HG02973 (cell line): ENCODE measurements around the gene TRPV3.
"Not testable (repeated sequence)": the region's sequence is repeated elsewhere in the genome, so short reads cannot be mapped to it uniquely, and the experiment has no call there.

ENCODE experiments used
- ATAC-seq: cut with Tn5 transposase; IDR thresholded peaks from one replicate; pipeline ENCODE4 v1.9.1; 2021; ENCODE audit warnings: moderate library complexity; ENCODE audit not compliant: unreplicated experiment

Gene TRPV3

GRCh38 chr17:3574231-3574630 lies 16.6 kb upstream of the TRPV3 start:
- ATAC-seq: no peak

DNA sequence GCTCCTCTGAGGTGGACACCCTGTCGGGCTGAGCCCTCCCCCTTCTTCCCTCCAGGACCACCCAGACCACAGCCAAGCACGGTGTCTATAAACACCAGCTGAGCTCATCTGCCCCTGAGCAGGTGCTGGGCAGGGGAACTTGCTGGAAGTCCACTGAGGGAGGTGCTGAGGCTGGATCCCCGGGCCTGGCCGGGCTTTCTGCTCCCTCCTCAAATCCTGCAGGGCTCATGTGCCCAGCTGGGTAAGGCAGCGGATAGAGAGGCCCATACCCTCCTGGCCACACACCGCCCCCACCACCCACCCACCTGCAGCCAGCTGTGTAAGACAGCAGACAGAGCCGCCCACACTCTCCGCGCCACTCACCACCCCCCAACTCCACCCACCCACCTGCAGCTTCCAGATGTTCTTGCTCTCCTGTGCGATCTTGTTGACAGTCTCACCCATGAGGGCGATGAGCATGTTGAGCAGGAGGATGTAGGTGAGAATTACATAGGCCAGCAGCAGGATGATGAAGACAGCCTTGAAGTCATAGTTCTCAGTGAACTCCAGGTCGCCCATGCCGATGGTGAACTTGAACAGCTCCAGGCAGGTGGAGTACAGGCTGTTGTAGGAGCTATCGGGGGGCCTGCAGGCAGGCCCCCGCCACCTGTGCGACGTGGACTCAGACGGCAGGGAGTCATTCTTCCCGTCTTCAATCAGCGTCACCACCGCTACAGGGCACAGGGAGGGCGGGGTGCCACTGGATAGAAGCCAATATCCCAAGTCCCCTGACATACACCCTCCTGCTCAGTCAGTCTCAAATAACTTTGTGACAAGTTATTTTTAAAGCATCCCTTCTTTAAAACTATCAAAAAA lies 15.9 kb upstream of the TRPV3 start:
- no peak for ATAC-seq

GRCh38 chr17:3572231-3572630 lies 14.6 kb upstream of the TRPV3 start:
- ATAC-seq: no peak

GRCh38 chr17:3571043-3571900 lies 13.7 kb upstream of the TRPV3 start:
- ATAC-seq: no peak

DNA sequence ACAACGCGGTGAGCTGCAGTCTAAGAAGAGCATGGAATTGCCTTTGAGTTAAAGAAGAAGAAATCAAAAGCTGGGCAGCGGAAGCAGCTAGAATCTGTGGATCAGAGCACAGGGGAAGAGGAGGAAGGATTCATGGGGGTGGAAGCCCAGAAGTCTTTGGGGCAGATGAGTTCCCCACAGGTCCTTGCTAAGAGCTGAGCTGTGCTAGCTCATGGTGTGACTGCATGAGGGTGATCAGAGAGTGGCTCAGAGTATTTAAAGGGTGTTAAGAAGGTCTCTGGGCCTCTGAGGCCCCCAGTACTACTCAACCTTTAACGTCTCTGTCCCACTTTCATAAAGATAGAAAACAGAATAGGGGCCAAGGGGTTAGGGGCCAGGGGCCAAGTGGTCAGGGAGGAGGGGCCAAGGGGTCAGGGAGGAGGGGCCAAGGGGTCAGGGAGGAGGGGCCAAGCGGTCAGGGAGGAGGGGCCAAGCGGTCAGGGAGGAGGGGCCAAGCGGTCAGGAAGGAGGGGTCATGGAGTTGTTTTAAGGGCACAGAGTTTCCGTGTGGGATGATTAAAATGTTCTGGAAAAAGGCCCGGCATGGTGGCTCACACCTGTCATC lies 12.0 kb upstream of the TRPV3 start:
- no peak for ATAC-seq

DNA sequence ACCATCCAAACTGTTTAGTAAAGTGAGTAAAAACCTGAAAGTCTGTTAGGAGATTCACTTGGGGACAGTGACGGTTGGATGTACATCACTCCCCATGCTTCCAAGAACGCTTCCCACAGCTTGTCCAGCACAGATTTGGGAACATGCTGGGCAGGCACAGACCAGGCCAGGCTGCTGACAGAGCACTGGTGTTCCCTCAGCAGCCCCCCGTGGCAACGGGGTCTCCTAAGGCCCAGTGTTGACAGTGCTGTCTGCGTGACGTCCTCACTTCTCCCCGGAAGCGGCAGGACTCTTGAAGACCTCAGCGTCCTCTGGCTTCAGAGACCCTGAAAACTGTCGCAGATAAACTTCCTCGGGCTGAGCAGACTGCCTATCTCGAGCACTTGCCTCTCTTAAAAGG lies 8.9 kb upstream of the TRPV3 start:
- no peak for ATAC-seq

- ATAC-seq: no peak
Observed at GRCh38 chr17:3565143-3565542, 7.5 kb upstream of the TRPV3 start.

DNA sequence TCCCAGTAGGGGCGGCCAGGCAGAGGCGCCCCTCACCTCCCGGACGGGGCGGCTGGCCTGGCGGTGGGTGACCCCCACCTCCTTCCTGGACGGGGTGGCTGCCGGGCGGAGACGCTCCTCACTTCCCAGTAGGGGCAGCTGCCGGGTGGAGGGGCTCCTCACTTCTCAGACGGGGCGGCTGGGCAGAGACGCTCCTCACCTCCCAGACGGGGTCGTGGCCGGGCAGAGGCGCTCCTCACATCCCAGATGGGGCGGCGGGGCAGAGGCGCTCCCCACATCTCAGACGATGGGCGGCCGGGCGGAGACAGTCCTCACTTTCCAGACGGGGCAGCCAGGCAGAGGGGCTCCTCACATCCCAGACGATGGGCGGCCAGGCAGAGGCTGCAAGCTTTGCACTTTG lies 6.6 kb upstream of the TRPV3 start:
- ATAC-seq: not testable (repeated sequence)

GRCh38 chr17:3559270-3559645 lies 1.6 kb upstream of the TRPV3 start:
- ATAC-seq: no peak

DNA sequence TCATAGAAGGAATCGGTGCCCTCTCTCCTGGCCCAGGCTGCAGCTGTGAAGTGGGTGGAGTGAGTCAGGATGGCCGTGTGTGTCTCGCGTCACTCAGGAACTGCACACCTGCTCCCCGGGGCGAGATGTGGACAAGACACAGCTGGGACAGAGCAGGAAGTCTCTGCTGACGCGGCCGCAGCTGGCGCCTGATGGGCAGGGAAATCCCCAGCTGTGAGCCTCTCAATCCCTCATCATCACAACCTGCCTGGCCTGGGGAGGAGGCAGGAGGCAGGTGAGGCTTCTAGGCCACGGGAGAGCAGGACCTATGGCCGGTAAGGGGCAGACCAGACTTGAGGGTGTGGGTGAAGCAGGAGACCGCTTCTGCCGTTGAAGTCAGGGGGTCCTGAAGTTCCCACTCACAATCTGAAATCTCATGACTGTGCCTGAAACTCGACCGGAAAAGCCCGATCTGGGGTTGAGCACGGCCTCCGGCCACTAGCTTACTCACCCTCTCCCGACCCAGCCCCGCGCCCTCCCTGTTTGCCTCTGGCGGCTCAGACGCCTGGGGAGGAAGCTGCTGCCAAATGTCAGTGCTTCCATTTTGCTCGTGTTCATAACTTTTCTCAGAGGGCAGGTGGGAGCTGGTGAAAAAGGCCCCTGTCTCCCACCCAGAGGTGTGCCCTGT lies 1.1 kb upstream of the TRPV3 start:
- ATAC-seq: peak; percentile 74

- ATAC-seq: no peak
Observed at GRCh38 chr17:3556916-3557767, 470 bp downstream of the TRPV3 start.

- ATAC-seq: no peak
Observed at GRCh38 chr17:3556239-3556915, 1.2 kb downstream of the TRPV3 start.

GRCh38 chr17:3555189-3555796 lies 2.3 kb downstream of the TRPV3 start:
- no peak for ATAC-seq

- no peak for ATAC-seq
Observed at GRCh38 chr17:3554440-3554839, 3.2 kb downstream of the TRPV3 start.

GRCh38 chr17:3553419-3554401 lies 3.9 kb downstream of the TRPV3 start:
- ATAC-seq: no peak

DNA sequence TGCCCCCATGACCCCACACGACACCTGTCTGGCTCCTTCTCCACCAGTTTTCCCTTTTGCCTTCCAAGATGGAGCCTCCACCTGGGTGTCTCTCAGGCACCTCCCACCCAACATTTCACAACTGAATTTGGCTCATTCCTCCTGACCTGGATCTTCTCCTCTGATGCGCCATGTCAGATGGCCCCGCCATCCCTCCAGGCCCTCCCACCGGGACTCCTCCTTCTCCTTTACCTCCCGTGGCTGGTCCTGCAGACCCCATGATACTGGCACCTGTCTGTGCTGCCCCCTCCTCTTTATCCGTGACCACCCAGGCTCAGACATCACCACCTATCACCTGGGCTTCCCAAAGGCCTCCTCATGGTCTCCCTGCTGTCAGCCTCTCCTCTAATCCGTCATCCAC lies 4.7 kb downstream of the TRPV3 start:
- no peak for ATAC-seq

DNA sequence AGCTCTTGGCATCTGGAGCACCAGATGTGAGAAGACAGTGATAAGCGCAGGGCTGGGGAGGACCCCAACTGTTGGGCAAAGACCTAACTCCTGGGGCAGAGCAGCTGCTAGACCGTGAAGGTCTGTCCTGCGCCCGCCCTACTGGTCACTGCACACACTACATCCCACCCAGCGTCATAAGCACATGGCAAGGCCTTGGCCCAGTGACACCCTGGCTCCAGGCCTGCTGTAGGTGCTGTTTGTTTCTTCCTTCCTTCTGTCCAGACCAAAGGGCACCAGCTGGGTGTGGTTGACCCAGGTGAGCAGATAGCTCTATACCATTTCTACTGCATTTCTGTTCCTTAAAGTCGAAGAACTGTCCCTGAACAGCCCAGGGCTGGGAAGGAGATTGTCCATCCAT lies 6.4 kb downstream of the TRPV3 start:
- no peak for ATAC-seq

DNA sequence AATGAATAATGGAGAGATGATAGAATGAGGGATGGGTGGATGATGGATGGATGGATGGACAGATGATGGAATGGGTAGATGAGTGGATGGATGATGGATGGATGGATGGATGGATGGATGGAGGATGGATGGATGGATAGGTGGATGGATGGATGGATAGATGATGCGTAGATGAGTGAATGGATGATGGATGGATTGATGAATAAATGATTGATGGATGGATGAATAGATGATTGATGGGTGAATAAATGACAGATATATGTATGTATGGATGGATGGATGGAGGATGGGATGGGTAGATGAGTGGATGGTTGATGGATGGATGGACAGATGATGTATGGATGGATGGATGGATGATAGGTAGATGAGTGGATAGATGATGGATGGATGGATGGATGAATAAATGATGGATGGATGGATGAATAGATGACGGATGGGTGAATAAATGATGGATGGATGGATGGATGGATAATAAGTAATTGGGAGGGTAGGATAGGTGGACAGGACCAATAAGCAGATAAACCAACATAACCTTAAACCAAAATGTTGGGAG lies 7.9 kb downstream of the TRPV3 start:
- no peak for ATAC-seq
